Muscle of leg (tissue), 11 donors: Measurements from ENCODE around the gene BDNF. TPM values are rescaled to one million over a fixed set of nuclear protein-coding genes. Genes with fewer than 3 reads are reported as not detected.

Experiments used
- DNase-seq: peaks from one replicate; pipeline ENCODE4 v3.0.0; 2013
- H3K27ac ChIP-seq: one replicate; pipeline ENCODE4 v1.5.1; 2013; ENCODE audit warnings: mild to moderate bottlenecking, low read length, control low read depth
- H3K27me3 ChIP-seq: one replicate; pipeline ENCODE4 v1.6.1; 2013; ENCODE audit warnings: low read length; ENCODE audit not compliant: control insufficient read depth, insufficient read depth
- H3K36me3 ChIP-seq: one replicate; pipeline ENCODE4 v1.6.1; 2013; ENCODE audit warnings: low read length; ENCODE audit not compliant: control insufficient read depth, insufficient read depth
- H3K4me1 ChIP-seq: one replicate; pipeline ENCODE4 v1.6.1; 2013; ENCODE audit warnings: low read length; ENCODE audit not compliant: control insufficient read depth, insufficient read depth
- H3K4me3 ChIP-seq: one replicate; pipeline ENCODE4 v1.5.1; 2013; ENCODE audit warnings: low read length, control low read depth
- H3K9me3 ChIP-seq: replicated peaks from 2 replicates; pipeline ENCODE4 v1.6.1; 2013; ENCODE audit warnings: low read depth, low read length; ENCODE audit not compliant: control insufficient read depth
- whole genome bisulfite sequencing: methylation state at CpG from one replicate; pipeline ENCODE4 v1.1.5; 2013; ENCODE audit warnings: missing lambda C conversion rate; ENCODE audit not compliant: insufficient coverage; 5-methylcytosine and 5-hydroxymethylcytosine counted together
- polyA plus RNA-seq, 8 donors: library from polyadenylated mRNA; unstranded; fragments of 120-200 nt; gene quantifications; one replicate each; pipeline versions ENCODE4 v1.2.1 to v1.2.3, GENCODE V29; 2013; ENCODE audit warnings: inconsistent platforms in 1 of 8, low replicate concordance in 1 of 8; ENCODE audit not compliant: insufficient read length in 8 of 8, insufficient read depth in 1 of 8
- total RNA-seq: library from RNA; stranded (reverse); fragments of 120-200 nt; gene quantifications from one replicate; pipeline ENCODE4 v1.2.4, GENCODE V29; 2013

Gene BDNF
- total and polyA plus RNA-seq, 9 donors: 1.0 to 2.6 (median 1.6) TPM

DNA sequence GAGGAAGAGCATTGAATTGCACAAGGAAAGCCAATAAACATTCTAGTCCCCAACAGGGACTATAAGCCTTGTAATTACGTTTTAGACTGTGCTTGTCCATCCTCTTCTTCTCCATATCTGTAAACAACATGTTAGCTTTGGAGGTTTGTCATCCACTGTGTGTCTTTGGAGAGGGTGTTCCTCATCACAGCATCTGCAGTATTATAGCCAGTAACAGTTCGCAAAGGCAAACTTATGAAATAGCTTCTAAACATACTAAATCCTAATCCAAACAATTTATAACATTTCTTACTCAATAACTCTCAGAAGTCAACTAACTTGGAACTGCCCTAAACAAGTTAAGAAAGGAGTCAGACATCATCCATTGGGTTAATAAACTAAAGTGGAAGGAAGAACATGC lies 10.3 kb upstream of the BDNF start:
- no peaks in the 10 kb centered on the region for H3K27me3 ChIP-seq
- H3K36me3 ChIP-seq: no peaks in the 10 kb centered on the region
- H3K27ac ChIP-seq: no peak overlapping the region
- WGBS: no CpG with 5 or more reads among the region's 2 CpGs
- DNase-seq: no peak
- no peaks in the 10 kb centered on the region for H3K4me1 ChIP-seq
- no peaks in the 10 kb centered on the region for H3K9me3 ChIP-seq
- H3K4me3 ChIP-seq: no peak overlapping the region

DNA sequence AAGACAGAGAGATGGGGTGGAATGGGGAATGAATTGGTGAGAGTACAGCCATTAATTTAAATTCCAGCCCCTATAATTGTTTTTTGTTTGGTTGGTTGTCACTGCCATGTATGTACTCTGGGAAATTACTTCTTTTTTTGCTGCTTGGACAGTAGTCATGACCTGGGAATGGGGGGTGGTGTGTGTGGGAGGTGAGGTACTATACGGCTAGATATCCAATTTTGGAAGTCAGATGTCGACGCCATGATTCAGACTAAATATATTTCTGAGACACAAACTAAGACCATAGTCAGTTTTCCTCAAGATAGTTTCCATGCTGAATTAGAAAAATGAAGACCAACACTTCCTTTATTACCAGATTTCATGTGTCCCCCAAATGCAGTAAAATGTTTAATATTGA lies 7.4 kb upstream of the BDNF start:
- no peak overlapping the region for H3K27ac ChIP-seq
- peaks cover 4% of the 10 kb centered on the region for H3K27me3 ChIP-seq
- no peaks in the 10 kb centered on the region for H3K4me1 ChIP-seq
- no peaks in the 10 kb centered on the region for H3K9me3 ChIP-seq
- no peaks in the 10 kb centered on the region for H3K36me3 ChIP-seq
- WGBS: no CpG with 5 or more reads among the region's 3 CpGs
- no peak overlapping the region for H3K4me3 ChIP-seq
- no peak for DNase-seq

- WGBS: 0% methylated on average over 2 of the region's 5 CpGs
These were observed 5.9 kb upstream of the BDNF start for GRCh38 chr11:27705873-27706820.

DNA sequence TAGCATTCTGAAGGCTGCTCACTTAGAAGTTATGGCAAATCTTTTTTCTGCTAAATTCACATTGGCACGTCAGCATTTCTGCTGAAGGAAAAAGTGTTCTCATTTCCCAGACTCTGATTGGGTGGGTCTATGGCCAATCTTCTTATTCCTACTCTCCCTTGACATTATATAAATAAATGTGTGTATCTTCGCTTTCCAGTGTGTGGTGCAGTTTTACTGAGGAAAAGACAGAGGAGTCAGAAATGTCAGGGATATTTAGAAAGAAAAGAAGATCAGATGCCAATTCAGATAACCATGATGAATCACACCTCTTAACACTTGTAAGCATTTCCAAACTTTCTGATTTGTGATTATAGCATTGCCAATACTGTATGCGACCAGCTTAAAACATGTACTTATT lies 3.2 kb upstream of the BDNF start:
- Histone ChIP-seq H3K36me3 (no peaks in the 10 kb centered on the region), H3K9me3 (no peaks in the 10 kb centered on the region), H3K27me3 (peaks cover 40% of the 10 kb centered on the region), H3K4me3 (no peak overlapping the region), H3K27ac (no peak overlapping the region), H3K4me1 (peaks cover 21% of the 10 kb centered on the region)
- DNase-seq: peak; percentile 65
- WGBS: no CpG with 5 or more reads among the region's 3 CpGs

More at GRCh38 chr11:27705873-27706820, 5.9 kb upstream of the BDNF start:
- H3K36me3 ChIP-seq: no peaks in the 10 kb centered on the region
- H3K4me1 ChIP-seq: peaks cover 6% of the 10 kb centered on the region
- no peak overlapping the region for H3K4me3 ChIP-seq
- no peak for DNase-seq
- H3K9me3 ChIP-seq: no peaks in the 10 kb centered on the region
- no peak overlapping the region for H3K27ac ChIP-seq
- H3K27me3 ChIP-seq: peaks cover 17% of the 10 kb centered on the region

GRCh38 chr11:27702811-27703210 lies 2.6 kb upstream of the BDNF start:
- WGBS: no CpG with 5 or more reads among the region's 6 CpGs
- Histone ChIP-seq H3K27ac (no peak overlapping the region), H3K4me3 (no peak overlapping the region), H3K36me3 (no peaks in the 10 kb centered on the region), H3K4me1 (peaks cover 21% of the 10 kb centered on the region), H3K9me3 (no peaks in the 10 kb centered on the region), H3K27me3 (peaks cover 40% of the 10 kb centered on the region)
- DNase-seq: no peak

DNA sequence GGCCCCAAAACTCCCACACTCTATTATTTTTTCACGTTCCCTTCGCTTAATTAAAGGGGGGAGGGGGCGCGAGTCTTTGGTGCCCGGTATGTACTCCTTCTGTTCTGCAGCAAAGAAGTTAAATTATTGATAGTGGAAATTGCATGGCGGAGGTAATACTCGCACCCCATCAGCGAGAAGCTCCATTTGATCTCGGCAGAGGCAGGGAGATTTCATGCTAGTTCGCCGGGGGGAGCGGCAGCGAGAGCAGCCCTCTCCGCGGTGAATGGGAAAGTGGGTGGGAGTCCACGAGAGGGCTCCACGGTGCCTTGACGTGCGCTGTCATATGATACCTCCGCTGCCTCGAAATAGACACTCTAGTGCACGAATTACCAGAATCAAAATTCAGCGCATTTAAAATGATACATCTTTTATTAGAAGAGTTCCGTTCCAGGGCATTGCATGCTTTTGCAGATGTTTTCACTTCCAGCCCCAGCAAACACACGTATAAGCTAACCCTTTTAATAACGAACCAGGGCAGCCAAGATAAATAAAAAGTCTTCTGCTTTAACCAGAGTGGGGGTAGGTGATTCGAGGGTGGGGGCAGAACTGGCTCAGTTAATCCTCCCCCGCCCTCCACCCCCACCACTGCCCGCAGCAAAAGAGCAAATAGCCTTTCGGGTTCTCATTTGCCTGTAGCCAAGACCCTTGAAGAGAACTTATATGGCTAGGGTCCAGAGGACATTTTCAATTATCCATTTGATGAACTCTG lies 1.3 kb upstream of the BDNF start:
- Histone ChIP-seq H3K4me3 (peak overlapping the region; percentile 64), H3K27me3 (peaks cover 43% of the 10 kb centered on the region), H3K36me3 (no peaks in the 10 kb centered on the region), H3K9me3 (no peaks in the 10 kb centered on the region), H3K27ac (peak overlapping the region; percentile 47), H3K4me1 (peaks cover 21% of the 10 kb centered on the region)
- 0% methylated on average over 19 of the region's 30 CpGs for WGBS
- peak; percentile 81 for DNase-seq

- peaks cover 21% of the 10 kb centered on the region for H3K4me1 ChIP-seq
- no peaks in the 10 kb centered on the region for H3K36me3 ChIP-seq
- H3K4me3 ChIP-seq: peak overlapping the region; percentile 67
- peak overlapping the region; percentile 40 for H3K27ac ChIP-seq
- no peaks in the 10 kb centered on the region for H3K9me3 ChIP-seq
- no peak for DNase-seq
- WGBS: under 1% methylated on average over 22 of the region's 28 CpGs
- peaks cover 43% of the 10 kb centered on the region for H3K27me3 ChIP-seq
These were observed 317 bp downstream of the BDNF start for GRCh38 chr11:27699926-27700350.

GRCh38 chr11:27699242-27699925 lies 871 bp downstream of the BDNF start:
- H3K9me3 ChIP-seq: no peaks in the 10 kb centered on the region
- peak overlapping the region; percentile 68 for H3K27ac ChIP-seq
- peaks cover 43% of the 10 kb centered on the region for H3K27me3 ChIP-seq
- peak overlapping the region; percentile 67 for H3K4me3 ChIP-seq
- peaks cover 21% of the 10 kb centered on the region for H3K4me1 ChIP-seq
- H3K36me3 ChIP-seq: no peaks in the 10 kb centered on the region
- WGBS: 0% methylated on average over 19 of the region's 30 CpGs
- DNase-seq: peak; percentile 60

DNA sequence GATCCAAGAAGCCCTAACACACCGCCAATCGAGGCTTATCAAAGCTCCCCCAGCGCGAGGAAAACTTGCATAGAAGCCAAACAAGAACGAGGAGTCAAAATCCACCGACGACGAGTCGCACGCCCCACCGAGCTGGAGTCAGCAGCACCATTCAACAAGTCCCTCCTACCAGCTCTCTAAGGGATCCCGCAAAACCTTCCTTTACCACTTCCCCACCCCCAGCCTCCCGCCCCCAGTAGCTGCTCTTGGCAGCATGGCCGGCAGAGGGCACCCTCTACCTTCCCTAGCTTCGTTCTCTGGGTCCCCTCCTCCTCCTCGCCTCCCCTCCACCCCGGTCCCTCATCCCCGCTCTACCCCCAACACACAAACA lies 1.4 kb downstream of the BDNF start:
- peak overlapping the region; percentile 67 for H3K4me3 ChIP-seq
- no peaks in the 10 kb centered on the region for H3K9me3 ChIP-seq
- peaks cover 43% of the 10 kb centered on the region for H3K27me3 ChIP-seq
- 0% methylated on average over 17 of the region's 18 CpGs for whole genome bisulfite sequencing
- peaks cover 21% of the 10 kb centered on the region for H3K4me1 ChIP-seq
- peak overlapping the region; percentile 68 for H3K27ac ChIP-seq
- no peaks in the 10 kb centered on the region for H3K36me3 ChIP-seq
- DNase-seq: peak; percentile 91
